HPDE6-E6E7 (cell line): Measurements from ENCODE around the gene AKAP13.
A peak's percentile ranks its signal among the peaks of the same experiment; 100 is the strongest.
"Not testable (repeated sequence)": the region's sequence is repeated elsewhere in the genome, so short reads cannot be mapped to it uniquely, and the experiment has no call there.

Experiments
- DNase-seq: peaks from one replicate; pipeline ENCODE4 v3.0.0; 2011; ENCODE audit warnings: missing footprints; ENCODE audit errors: extremely low spot score

The AKAP13 gene

DNA sequence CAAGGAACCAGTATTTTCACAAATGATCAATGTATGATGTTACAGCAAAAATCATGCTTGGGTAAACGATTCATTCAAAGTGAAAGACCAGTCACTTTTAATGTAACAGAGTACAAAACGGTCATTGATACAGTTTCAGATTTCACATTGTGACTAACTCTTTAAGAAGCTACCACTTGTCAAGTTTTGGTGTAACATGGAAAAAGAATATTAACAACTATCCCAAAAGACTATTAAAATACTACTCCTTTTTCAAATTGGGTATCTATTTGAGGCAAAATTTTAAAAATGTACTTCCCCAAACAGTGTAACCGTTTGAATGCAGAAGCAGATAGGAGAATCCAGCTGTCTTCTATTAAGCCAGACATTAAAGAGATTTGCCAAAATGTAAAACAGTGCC, 31.7 kb downstream of the AKAP13 start:
- DNase-seq, result no peak

DNA sequence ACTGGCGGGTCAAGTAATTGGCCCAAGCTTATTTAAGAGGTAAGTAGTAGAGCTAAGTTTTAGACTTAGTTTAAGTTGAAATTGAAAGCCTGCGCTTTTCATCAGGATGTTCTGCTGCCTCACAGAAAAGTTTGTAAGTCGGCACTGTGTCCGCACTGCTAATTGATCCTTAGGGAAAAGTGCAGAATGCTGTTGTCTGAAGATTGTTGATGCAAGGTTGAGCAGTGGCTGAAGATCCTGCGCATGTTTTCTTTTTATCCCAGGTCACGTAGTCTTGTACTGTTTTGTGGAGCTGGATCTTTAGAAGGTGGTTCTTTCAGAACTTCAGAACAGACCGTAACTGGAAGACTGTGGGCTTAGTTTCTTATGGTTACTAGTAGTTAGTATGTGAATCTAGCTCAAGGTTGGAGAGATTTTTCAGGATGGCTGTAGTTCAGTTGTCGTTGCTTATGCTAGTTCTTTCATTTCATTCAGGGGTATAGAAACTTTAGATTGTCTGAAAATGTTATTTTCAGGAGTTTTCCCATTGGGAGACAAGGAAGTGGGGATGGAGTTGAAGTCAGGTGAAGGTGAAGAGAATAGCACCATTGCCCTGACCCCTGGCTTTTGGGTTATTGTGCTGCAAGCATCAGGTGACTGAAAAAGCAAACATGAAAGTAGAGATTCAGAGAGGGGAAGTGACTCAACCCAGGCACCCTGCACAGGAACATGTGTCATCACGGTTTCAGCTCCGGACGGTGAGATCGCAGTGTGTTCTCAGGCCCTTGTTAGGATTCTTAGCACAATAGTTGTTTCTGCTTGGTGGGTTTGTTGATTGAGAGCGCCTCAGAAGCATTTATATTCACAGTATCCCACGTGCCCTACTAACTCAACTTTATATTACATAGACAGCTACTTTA, 32.8 kb downstream of the AKAP13 start:
- peak; percentile 85 for DNase-seq

DNA sequence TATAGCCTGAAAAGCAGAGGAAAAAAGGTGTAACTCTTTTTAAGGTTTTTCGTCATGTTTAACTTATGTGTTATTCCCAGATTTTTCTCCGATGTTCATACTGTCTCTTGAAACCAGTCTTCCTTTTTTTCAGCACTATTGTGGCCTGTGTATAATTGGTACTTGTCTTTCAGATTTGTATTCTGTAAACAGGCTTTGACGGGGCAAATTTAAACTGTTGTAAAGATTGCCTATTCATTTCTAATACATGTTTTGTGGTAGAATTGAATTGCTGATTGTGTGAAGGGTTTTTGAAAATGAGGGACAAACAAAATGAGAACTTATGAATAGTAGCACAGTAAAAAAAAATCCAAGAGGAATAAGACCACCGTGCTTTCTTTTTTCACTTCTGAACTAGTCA, 33.6 kb downstream of the AKAP13 start:
- DNase-seq, result no peak

DNA sequence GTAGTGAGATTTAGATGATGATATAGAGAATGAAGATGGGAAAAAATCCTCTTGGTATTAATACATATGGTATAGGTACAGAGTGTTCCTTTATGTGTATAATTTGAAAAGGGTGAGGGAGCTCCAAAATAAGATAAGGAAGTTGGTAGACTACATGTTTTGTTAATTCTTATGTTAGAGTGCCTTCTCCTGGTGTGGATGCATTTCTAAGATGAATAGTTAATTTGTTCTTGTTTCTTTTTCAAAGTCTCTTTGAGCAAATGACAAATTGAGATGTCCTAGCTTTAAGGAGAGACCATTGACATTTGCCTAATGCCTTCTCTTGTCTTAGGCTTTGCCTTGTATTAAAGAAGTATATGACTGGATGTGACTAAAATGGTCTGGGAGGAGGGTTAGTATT, 34.1 kb downstream of the AKAP13 start:
- no peak for DNase-seq

DNA sequence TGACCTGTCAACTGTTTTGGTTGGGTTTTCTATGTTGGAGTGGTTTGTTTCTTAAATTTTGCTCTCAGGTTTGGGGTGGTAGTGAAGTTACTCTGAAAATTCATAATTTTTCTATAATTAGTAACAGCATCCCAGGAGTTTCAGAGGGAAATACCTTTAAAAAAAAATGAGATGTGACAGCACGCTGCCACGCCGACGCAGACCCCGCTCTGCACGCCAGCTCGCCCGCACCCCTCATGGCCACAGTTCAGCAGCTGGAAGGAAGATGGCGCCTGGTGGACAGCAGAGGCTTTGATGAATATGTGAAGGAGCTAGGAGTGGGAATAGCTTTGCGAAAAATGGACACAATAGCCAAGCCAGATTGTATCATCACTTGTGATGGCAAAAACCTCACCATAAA, 34.6 kb downstream of the AKAP13 start:
- no peak for DNase-seq

DNA sequence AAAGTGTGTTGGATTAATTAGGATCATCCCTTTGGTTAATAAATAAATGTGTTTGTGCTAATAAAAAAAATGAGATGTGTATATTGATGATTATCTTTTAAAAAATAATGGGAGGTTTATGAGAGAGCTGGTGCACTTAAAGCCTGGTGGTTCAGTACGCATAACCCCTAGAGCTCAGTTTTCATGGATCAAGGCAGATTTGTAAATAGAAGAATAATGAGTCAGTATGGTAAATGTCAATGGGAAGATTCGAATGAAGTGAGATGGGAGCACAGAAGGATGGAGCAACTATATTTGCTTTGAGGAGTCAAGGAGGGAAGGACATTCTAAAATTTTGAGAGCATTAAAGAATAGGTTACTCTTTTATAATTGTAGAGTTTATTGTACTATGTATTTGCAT, 35.4 kb downstream of the AKAP13 start:
- DNase-seq, result no peak

DNA sequence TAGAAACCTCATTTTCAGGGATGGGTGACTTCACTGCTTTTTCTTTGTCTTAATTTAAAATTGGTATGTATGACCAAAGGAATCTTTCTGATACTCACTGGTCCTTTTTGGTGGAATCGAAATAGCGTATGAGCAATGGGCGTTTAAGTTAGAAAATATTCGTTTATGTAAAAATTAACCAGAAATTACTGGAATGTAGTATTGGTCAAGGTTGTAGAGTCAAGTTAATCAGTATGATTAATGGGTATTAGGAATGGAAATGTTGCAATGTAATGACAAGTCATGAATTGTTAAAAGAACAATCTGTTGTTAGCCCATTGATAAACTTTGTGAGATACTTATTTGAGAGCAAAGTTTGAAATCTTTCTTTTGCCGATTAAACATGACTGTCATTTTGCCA, 36.9 kb downstream of the AKAP13 start:
- no peak for DNase-seq

DNA sequence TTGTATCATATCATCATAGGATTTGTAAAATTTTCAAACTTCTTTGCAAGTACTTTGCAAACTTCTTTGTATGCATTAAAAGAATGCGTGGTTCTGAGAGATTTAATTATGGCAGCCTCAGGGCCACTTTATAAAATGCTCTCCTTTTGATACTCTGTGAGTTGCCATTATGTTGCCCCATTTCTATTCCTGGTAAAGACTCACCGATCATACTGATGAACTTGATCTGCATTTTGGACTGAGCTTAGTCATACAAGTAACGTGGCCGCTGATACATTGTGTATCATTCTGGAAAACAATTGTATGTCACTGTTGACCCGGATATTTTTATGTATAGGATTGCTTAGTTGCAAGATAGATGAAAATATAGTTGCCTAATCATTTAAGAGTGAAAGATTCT, 38.8 kb downstream of the AKAP13 start:
- DNase-seq, result peak; percentile 40

DNA sequence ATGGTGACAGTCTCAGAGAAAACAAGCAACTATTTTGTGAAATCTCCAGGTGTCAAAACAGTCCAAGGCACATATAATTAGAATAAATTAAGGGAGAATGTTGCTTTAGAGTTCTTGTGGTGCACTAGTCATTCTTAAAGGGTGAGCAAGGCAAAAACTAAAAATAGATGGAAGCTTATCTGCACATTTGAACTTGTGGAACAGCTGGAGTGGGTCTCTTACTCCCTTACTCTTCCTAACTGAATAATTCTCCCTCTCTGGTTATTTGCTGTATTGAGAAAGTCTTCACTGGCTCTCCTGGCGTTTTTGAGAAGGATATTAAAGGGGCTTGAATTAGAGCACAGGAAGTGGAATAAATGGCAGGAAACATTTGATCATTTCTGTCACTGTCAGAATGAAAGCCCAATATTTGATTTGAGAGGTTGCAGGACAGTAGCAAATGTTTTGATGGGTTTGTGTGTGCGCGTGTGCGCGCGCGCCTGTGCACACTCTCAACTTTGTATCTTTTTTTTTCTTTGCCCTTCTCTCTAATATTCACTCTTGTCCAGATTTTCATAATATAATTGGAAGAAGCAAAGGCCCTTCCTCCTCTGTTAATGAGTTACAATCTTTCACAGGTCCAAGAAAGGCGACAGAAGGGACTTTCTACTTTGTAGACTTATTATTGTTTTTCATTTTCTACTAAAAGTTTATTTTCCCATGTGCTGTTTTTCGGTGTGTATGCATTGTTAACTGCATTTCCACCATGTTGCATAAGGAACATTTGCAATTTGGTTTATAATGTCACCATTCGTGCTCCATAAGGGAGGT, 40.9 kb downstream of the AKAP13 start:
- no peak for DNase-seq

DNA sequence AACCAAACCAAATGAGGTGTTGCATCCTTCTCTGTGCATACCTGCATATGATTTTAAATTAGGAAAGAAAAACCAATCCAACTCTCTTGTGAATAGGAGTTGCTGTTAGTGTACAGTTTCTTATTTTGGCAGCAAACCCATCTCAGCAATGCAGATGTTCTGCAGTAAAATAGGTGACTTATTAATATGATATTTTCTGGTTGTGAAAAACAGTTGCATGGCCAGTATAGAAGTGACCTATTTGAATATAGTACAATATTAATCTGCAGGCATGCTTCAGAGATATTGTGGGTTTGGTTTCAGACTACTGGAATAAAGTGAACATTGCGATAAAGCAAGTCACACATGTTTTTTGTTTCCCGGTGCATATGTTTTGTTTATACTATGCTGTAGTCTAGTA, 42.2 kb downstream of the AKAP13 start:
- no peak for DNase-seq

DNA sequence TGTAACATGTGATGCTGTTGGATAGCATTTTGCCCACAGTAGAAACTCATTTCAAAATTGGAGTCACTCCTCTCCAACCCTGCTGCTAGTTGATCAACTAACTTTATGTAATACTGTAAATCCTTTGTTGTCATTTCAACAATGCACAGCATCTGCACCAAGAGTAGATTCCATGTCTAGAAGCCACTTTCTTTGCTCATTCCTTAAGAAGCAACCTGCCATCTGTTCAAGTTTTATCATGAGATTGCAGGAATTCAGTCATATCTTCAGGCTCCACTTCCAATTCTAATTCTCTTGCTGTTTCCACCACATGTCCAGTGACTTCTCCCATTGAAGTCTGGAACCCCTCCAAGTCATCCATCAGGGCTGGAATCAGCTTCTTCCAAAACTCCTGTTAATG, 42.9 kb downstream of the AKAP13 start:
- DNase-seq, result no peak

DNA sequence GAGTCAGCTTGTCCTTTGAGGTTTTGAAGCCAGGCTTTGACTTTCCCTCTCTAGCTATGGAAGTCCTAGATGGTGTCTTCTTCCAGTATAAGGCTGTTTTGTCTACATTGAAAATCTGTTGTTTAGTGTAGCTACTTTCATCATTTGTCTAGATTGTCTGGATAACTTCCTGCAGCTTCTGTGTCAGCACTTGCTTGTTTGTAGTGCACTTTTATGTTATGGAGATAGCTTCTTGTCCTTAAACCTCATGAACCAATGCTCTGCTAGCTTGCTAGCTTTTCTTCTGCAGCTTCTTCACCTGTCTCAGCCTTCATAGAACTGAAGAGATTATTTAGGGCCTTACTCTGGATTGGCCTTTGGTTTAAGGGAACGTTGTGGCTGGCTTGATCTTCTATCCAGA, 43.8 kb downstream of the AKAP13 start:
- DNase-seq, result no peak

DNA sequence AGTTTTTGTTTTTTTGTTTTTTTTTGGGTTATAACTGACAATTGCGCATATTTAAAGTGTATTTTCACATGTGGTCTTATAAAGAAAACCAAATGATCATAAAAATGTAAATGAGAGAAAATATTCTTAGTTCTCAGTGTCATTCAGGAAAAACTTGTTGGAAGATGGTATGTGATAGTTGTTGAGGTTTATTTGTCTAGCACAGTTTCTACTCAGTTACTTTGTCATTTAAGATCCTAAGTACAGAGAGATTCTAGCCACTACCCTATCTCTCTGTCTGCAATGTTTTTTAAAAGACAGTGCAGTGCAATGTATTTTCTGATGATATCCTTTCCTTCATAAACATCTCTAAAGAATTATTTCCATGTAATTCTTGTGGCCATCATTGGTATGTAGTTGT, 46.1 kb downstream of the AKAP13 start:
- DNase-seq, result no peak

DNA sequence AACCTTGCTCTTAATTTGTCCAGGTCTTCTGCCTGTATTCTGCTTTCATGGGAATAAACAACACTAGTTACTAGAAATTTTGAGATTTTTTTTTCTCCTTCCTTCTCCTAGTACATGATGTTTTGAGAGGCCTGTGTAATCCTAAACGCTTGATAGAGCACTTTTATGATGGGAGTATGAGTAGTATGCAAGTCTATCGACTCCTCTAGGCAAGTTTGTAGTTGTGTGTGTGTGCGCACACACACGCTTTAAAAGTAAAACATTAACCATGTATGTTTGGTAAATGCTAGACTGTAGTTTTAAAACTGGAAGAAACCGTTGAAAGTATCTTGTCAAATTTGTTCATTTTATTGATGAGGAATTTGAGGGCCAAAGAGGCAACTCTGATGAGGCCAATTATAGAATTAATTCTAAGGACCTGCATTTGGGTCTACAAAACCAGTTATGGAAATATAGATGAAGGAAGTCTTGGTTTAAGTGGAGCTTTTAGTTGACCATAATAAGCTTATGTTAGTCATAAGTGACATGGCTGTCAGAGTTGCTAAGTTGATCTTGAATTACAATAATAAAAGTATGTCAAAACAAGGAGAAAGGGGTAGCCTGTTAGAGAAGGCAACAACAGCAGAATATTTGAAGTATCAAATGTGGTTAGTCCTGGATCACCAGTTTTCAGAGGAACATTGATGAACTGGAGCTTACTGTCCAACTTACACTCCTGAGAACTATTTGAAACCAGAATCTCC, 47.1 kb downstream of the AKAP13 start:
- DNase-seq, result no peak

DNA sequence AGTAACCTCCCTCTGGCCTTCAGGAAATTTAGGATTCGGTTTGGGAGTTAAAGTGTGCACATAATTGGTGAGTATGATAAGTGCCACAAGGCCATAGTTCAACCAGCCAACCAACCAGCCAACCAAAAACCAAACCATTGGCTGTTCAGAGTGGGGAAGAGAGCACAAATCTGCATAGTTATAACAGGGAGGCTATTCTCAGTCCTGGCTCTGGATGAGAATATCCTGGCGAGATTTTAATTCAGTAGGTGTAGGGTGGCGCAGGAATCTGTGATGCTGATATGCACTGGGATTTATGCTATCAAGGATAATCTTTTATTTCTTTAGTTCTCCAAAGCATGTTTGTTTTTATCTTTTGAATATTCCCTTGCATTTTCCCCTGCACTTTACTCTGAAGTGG, 49.1 kb downstream of the AKAP13 start:
- no peak for DNase-seq

DNA sequence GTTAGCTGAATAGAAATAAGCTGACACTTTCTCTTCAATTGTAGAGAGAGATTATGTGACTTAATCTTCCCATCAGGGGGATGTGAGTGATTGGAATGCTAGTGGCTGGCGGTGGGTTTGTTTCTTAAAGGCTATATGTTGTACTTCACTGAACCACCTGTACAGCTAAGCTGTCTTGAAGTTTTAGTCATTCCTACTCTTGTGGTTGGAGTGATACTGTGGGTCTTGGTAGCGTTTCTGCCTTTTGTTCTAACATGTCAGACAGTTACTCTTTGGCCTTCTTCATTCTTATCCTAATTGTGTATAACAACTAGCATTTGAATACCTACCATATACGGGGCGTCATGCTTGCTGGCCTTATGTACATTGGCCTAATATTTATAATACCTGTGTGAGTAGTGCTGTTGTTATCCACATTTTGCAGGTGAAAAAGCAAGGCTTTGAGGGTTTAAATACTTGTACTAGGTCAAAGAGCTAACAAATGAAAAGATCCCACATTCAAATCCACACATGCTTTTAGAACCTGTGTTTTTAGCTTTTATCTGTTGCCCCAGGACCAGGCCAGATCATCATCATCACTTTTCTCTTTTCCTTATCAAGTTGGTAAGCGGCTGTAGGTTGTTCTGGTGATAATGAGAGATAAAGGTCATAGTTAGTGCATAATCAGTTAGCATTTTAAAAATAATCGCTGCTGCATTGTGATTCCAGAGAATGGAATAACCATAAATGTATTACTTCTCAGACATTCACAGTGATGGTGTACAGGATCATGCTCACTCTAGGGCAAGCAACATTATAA, 50.2 kb downstream of the AKAP13 start:
- no peak for DNase-seq

DNA sequence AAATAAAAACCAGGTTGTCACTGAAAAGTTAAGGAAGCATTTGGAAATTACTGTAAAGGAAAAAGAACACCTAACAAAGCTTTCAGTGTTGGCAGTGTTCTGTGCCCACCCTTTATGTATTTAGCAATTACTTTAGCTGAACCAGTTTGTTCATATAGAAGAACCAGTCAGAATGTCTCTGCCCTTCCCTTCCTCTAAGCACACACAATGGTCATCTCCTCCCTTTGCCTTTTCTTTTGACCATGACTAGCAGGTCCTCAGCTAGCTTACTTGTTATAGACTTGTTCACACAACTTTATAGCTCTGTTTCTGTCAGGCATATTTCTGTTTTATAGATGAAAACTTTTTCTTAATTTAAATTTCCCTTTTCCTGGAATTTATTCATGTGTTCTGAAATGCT, 59.6 kb downstream of the AKAP13 start:
- no peak for DNase-seq

DNA sequence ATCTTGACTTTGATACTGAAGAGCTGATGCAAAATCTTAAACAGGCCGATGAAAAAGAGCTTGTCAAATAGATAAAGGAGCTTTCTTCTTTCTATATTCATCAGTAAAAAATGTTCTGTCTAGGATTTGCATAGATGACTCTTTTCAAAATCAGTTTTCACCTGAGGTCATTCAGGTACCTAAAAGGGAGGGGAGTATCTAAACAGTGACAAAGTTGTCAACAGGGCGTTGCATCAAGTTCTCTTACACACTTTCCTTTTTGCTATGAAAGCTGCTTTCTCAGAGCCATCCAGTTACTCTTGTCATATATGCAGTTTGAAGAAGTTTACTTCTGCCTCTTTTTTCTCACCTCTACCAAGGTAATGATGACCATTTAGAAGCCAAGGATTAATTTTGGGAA, 60.0 kb downstream of the AKAP13 start:
- DNase-seq, result no peak

DNA sequence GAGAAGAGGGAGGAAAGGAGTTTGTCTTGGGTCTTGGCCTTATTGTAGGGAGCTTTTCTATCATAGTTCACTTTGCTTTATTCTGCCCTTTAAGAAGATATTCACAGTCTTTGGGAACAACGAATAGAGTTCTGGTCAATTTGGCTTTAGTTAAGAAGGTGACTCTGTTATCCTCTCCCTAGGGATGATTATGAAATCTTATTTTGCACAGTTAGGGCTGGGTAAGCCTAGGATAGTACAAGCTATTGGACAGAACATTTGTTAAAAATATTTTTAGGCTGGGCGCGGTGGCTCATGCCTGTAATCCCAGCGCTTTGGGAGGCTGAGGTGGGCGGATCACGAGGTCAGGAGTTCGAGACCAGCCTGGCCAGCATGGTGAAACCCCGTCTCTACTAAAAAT, 61.5 kb downstream of the AKAP13 start:
- not testable (repeated sequence) for DNase-seq

DNA sequence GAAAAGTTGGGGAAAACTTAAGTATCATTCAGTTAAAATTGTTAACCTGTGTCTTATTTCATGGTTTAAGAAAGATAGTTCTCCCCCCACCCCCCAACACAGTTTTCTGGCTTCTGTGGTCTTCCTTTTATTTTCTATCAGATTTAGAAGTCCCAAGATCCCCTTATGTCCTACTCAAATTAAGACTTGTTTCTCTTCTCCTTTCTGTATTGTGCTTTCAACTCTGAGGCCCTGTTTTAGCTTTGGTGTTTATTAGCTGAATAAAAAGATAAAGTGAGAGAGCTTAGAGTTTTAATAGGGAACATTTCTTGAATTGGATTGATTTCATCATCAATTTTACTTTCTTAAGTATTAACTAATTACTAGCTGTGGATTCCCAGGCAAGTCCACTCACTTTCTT, 62.6 kb downstream of the AKAP13 start:
- no peak for DNase-seq

DNA sequence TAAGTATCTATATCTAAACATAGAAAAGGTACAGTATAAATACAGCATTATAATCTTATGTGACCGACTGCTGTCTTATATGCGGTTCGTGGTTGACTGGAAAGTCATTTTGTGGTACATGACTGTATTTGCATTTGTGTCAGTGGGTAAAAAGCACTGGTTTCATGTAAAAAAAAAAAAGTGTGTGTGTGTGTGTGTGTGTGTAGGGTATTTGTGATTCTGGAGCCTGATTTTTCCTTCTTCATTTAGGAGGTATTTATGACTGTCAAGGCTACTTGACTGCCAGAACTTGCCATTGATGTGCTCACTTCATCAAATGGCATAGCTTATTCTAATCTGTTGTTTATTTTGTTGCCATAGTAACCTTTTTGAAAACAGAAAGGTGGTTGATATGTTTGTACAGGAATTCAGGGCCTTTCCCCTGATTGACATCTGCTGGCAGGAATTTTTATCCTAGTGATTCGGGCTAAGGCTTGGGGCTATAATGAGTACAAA, 63.2 kb downstream of the AKAP13 start:
- peak; percentile 64 for DNase-seq
